IPS DF 4.7 (cell line): ENCODE data around the gene ATF7IP2.
"Not testable (repeated sequence)": the region's sequence is repeated elsewhere in the genome, so short reads cannot be mapped to it uniquely, and the experiment has no call there.

Experiments used
- DNase-seq: peaks from one replicate; pipeline ENCODE4 v3.0.0-alpha.2; 2013; ENCODE audit warnings: low spot score; ENCODE audit errors: extremely low read depth

Gene ATF7IP2

GRCh38 chr16:10447289-10447688 is 61.4 kb downstream of the ATF7IP2 start:
- no peak for DNase-seq

GRCh38 chr16:10452208-10453158 is 66.6 kb downstream of the ATF7IP2 start:
- not testable (repeated sequence) for DNase-seq

DNA sequence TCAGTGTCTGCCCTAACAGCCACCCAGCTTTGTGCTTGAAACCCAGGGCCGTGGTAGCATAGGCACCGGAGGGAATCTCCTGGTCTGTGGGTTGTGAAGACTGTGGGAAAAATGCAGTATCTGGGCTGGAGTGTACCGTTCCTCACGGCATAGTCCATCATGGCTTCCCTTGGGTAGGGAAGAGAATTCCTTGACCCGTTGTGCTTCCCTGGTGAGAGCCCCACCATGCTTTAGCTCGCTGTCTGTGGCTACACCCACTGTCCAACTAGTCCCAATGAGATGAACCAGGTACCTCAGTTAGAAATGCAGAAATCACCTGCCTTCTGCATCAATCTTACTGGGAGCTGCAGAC is 67.3 kb downstream of the ATF7IP2 start:
- no peak for DNase-seq

GRCh38 chr16:10465821-10466220 is 80.0 kb downstream of the ATF7IP2 start:
- DNase-seq, result no peak

DNA sequence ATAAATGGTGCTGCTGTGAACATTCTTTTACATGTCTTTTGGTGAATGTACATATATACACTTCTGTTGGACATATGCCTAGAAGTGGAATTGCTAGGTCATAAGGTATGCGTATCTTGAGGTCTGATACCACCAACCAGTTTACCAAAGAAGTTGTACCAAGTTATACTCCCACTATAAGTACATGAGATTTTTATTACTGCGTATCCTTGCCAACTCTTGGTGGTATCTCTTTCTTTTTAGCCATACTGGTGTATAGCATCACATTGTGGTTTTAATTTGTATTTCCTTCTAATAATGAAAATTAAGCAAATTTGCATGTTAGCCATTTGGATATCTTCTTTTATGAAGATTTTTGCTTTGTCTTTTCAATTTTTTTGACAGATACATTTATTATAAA is 80.5 kb downstream of the ATF7IP2 start:
- no peak for DNase-seq

- DNase-seq, result no peak
These were observed 81.0 kb downstream of the ATF7IP2 start for GRCh38 chr16:10466861-10467260.

GRCh38 chr16:10476636-10477035 is 90.8 kb downstream of the ATF7IP2 start:
- DNase-seq, result not testable (repeated sequence)

DNA sequence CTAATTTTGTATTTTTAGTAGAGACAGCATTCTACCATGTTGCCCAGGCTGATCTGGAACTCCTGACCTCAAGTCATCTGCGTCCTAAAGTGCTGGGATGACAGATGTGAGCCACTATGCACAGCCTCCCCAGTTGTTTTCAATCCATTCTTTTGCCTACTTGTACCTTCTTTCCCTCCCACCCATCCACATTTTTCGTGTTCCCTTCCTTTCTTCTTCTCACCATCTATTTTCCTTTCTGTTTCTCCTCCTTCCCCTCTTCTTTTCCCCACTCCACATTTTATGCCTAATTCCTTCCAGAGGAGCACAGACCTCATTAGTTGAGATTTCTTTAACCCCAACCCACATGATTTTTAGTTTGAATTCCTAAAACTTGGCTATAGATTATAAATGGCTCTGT is 94.3 kb downstream of the ATF7IP2 start:
- no peak for DNase-seq

DNA sequence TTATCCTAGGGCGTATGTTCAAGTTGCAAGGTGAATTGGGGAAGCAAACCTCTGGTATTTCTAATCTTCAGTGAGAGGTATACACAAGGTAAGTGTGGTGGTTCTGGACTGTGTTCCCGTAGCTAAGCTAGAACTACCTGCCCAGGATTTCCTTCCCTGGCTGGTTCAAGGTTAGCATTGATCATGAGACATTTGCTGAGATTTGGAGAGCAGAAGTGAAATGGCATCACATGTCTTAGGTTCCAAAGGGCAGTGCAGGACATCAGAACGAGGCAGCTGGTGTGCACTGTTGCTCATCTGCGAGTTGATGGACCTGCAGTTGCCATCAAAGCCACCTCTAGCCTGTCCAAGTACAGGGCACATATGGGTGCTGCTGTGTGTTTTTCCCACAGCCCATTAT is 99.3 kb downstream of the ATF7IP2 start:
- DNase-seq, result no peak

- no peak for DNase-seq
These were observed 100.0 kb downstream of the ATF7IP2 start for GRCh38 chr16:10485698-10486382.

- DNase-seq, result no peak
These were observed 104.3 kb downstream of the ATF7IP2 start for GRCh38 chr16:10490141-10490540.

- no peak for DNase-seq
These were observed 107.4 kb downstream of the ATF7IP2 start for GRCh38 chr16:10493276-10493675.

DNA sequence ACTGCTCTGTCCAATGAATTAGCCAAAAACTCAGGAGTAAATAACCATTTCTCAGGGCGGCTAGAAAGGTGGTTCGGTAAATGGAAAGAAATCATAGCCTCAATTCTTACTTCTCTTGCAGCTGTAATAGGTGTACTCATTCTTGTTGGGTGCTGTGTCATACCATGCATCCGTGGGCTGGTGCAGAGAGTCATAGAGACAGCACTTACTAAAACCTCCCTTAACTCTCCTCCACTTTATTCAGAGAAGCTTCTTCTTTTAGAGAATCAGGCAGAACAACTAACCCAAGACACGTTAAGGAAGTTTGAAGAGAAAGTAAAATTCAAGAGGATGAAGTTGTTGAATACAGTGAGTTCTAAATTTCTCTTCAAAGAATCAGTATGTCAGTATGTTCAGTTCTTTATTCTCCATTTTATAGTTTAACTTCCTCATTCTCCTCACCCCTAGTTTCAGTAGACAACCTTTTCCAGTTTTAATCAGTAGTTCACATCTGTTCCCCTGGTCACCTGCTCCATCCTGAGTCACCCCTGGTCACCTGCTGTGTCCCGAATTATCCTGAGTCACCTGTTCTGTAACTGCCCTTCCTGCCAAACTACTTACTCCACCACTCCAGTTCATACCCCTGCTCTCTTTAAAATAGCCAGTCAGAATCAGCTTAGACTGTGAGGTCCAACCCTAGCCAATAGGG is 108.6 kb downstream of the ATF7IP2 start:
- no peak for DNase-seq

GRCh38 chr16:10495031-10495345 is 109.1 kb downstream of the ATF7IP2 start:
- DNase-seq, result no peak

DNA sequence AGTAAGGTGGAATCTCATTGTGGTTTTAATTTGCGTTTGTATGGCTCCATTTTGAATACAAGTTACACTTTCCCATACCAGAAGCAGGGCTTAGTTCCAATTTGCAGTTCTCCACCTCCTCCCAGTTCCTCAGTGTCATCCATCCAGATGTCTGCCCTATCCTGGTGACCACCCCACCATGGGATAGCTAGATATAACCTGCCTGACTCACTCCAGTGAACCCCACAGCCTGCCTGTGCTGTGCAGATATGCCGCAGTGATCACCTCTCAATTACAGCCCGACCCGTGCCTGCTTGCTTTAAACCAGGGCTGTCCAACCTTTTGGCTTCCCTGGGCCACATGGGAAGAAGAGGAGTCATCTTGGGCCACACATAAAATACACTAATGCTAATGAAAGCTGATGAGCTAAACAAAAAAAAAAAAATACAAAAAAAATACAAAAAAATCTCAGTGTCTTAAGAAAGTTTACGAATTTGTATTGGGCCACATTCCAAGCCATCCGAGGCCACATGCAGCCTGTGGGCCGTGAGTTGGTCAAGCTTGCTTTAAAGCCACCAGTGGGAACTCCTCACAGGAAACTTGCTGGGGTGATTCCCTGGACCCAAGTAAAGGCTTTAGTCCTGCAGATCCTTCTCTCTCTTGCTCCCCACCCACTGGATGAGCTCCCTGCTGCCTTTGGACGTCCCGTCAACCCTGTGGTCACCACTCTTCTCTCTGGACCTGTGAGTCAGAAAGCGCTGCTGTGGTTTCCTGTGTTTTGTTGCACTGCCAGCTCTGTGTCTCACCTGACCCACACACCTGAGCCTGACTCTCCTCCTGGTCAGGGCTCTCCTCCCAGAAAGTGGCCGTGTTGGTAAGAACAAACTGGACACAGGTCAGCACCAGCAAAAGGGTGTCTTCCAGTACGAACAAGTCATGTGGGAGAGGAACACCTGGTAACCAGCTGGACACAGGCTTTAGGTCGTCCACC is 111.6 kb downstream of the ATF7IP2 start:
- DNase-seq, result no peak

- DNase-seq, result no peak
These were observed 114.7 kb downstream of the ATF7IP2 start for GRCh38 chr16:10500582-10500981.

DNA sequence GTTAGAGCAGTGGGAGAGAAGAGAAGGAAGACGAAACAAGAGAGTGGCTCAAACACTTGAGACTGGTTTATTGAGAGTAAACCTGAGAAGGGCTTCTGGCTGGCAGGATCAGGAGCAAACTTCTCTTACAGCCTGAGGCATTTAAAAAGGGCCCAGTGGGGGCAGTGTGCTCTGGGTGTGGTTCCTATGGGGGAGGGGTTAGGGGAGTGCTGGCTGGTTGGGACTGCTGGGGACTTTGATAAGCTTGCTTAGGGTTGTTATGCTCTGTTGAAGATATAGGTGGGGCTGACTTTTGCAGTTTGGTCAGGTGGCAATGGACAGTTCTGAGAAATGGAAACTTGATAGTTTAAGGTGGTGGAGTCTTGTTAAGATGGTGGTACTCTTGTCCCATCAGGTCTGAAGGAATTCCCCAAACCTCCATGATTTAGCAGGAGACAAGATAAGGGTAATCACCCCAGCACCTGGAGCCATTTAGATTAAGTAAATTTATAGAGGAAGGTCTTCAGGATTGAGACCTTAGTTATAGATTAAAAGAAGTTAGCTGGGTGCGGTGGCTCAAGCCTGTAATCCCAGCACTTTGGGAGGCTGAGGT is 115.3 kb downstream of the ATF7IP2 start:
- DNase-seq, result no peak

DNA sequence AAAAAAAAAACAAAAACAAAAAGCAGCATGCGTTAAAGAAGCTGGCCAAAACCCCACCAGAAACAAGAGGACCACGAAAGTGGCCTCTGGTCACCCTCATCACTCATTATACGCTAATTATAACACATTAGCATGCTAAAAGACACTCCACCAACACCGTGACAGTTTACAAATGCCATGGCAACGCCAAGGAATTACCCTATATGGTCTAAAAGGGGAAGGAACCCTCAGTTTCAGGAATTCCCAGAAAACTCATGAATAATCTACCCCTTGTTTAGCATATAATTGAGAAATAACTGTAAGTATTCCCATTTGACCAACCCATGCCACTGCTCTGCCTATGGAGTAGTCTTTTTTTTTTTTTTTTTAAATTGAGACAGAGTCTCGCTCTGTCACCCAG is 116.9 kb downstream of the ATF7IP2 start:
- no peak for DNase-seq

DNA sequence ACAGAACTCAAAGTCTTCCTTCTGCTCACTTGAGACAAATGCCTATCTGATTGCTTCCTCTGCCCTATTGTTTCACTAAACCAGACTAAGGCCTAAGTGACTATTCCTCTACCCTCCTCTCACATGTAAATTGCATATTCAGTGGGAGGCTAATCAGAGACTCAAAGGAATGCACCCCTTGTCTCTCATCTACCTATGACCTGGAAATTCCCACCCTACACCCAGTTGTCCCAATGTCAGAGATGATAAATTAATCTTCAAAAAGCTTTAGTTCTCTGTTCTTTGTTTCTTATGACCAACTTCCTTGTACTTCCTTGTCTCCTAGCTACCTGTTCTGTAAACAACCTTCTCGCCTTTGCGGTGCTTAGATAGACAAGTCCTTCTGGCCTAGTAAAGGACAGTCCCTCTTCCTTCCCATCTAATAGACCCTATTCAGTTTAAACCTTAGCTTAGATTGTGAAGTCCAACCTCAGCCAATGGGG is 118.6 kb downstream of the ATF7IP2 start:
- DNase-seq, result peak; percentile 46

- DNase-seq, result not testable (repeated sequence)
These were observed 119.4 kb downstream of the ATF7IP2 start for GRCh38 chr16:10505286-10505685.
